Right lobe of liver (tissue), 4 donors: Measurements from ENCODE around the gene TMEM171.

ENCODE experiments used
- CTCF ChIP-seq, 4 donors: fragments of 200-600 bp in 3 of 4; fragments of 450-650 bp in 1 of 4; IDR thresholded peaks; one replicate each; pipeline versions ENCODE4 v1.5.1 to v1.8.0; 2016 to 2022; ENCODE audit warnings: antibody characterized with exemption in 4 of 4, mild to moderate bottlenecking in 2 of 4
- POLR2A ChIP-seq: fragments of 450-650 bp; IDR thresholded peaks from one replicate; pipeline ENCODE4 v1.6.1; 2017; ENCODE audit warnings: antibody characterized with exemption, mild to moderate bottlenecking
- donor health status: DM: no; HTN: no; CAD: no.
- donor health status: DM: no; HTN: no; CAD: no.
- donor health status: DM: no; HTN: yes; CAD: no.

- no peak for TF ChIP-seq CTCF (IDR thresholded peaks at IDR 0.05)
- TF ChIP-seq POLR2A: no peak
Measured at GRCh38 chr5:73178265-73178664, 57.9 kb downstream of the TMEM171 start.
